ENCODE data around the gene CTNND2. TPM values are rescaled to one million over a fixed set of nuclear protein-coding genes. Genes with fewer than 3 reads are reported as not detected.

Gene CTNND2
- total and polyA plus RNA-seq, 8 donors = 9.2 to 62.8 (median 43.7) TPM

DNA sequence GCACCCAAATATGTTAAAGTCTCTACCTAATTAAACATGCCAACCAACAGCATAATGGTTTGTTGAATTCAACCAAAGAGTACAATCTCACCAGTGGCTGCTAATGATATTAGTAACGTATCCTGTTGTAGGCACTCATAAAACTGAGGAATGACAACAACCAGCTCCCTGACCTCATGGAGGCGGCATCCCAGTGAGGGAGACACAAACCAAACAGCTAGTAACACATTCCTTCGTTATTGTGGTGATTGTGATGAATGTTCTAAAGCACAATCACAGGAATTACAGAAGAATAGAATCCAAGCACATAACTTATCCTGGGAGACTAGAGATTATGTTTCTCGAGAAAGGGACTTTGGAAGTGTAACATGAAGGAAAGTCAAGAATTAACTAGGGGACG, 224.6 kb downstream of the CTNND2 start:
- intact Hi-C loops (cut with DNase I) = no loop called here
- H3K4me3 ChIP-seq = no peak overlapping the region
- no peak for ATAC-seq
- no peaks in the 10 kb centered on the region for H3K9me3 ChIP-seq
- H3K27ac ChIP-seq = no peak overlapping the region
- no peak for DNase-seq
- TF ChIP-seq, protein P1, sequence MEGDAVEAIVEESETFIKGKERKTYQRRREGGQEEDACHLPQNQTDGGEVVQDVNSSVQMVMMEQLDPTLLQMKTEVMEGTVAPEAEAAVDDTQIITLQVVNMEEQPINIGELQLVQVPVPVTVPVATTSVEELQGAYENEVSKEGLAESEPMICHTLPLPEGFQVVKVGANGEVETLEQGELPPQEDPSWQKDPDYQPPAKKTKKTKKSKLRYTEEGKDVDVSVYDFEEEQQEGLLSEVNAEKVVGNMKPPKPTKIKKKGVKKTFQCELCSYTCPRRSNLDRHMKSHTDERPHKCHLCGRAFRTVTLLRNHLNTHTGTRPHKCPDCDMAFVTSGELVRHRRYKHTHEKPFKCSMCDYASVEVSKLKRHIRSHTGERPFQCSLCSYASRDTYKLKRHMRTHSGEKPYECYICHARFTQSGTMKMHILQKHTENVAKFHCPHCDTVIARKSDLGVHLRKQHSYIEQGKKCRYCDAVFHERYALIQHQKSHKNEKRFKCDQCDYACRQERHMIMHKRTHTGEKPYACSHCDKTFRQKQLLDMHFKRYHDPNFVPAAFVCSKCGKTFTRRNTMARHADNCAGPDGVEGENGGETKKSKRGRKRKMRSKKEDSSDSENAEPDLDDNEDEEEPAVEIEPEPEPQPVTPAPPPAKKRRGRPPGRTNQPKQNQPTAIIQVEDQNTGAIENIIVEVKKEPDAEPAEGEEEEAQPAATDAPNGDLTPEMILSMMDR (IDR thresholded peaks at IDR 0.05) = no peak
- no peaks in the 10 kb centered on the region for H3K27me3 ChIP-seq
- 86 to 93% methylated on average over 5 of the region's 5 CpGs for WGBS, 2 donors
- no peaks in the 10 kb centered on the region for H3K4me1 ChIP-seq
- FAIRE-seq = no peak
- no peaks in the 10 kb centered on the region for H3K36me3 ChIP-seq

DNA sequence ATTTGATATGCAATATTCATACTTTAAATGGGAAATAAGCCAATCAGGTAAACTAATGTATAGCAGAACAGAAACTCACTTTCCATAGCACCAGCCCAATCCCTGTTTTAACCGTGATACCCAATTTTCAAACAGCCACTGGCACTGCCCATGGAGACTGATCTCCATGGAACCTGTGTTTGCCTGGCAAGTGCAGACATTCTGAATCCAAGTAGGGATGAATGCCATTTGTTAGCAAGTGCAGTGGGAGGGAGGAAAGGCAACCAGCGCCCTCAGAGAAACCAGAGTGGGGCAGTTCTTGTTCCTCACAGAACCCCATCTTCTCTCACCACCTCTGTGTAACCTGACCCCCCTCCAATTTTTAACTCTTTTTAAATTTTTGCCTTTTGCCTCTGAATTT, 229.1 kb downstream of the CTNND2 start:
- no peak for ATAC-seq
- TF ChIP-seq, protein P1 (IDR thresholded peaks at IDR 0.05) = no peak
- Histone ChIP-seq H3K9me3 (no peaks in the 10 kb centered on the region), H3K36me3 (no peaks in the 10 kb centered on the region), H3K4me3 (no peak overlapping the region), H3K27me3 (no peaks in the 10 kb centered on the region), H3K27ac (no peak overlapping the region), H3K4me1 (no peaks in the 10 kb centered on the region)
- DNase-seq = no peak
- WGBS, 2 donors = 96 to 100% methylated on average over 2 of the region's 2 CpGs
- no peak for FAIRE-seq
- intact Hi-C loops (cut with DNase I) = no loop called here

DNA sequence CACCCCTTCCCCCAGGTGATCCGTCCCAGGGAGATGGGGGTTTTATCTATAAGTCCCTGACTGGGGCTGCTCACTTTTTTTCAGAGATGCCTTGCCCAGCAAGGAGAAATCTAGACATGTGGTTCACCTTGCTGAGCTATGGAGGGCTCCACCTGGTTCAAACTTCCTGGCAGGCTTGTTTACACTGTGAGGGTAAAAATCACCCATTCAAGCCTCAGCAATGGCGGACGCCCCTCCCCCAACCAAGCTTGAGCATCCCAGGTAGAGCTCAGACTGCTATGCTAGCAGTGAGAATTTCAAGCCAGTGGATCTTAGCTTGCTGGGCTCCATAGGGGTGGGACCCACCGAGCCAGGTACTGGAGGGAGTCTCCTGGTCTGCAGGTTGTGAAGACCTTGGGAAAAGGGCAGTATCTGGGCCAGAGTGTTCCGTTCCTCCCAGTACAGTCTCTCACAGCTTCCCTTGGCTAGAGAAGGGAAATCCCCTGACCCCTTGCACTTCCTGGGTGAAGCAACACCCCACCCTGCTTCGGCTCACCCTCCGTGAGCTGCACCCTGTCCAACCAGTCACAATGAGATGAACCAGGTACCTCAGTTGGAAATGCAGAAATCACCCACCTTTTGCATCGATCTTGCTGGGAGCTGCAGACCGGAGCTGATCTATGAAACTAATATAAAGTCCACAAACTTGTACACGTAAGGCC, 231.7 kb downstream of the CTNND2 start:
- H3K4me3 ChIP-seq = no peak overlapping the region
- no peak overlapping the region for H3K27ac ChIP-seq
- no peaks in the 10 kb centered on the region for H3K4me1 ChIP-seq
- H3K36me3 ChIP-seq = no peaks in the 10 kb centered on the region
- TF ChIP-seq, protein P1 (IDR thresholded peaks at IDR 0.05) = no peak
- FAIRE-seq (no peak), DNase-seq (no peak), ATAC-seq (no peak)
- H3K27me3 ChIP-seq = no peaks in the 10 kb centered on the region
- H3K9me3 ChIP-seq = no peaks in the 10 kb centered on the region
- intact Hi-C loops (cut with DNase I) = no loop called here
- 88 to 91% methylated on average over 10 of the region's 10 CpGs for WGBS, 2 donors

DNA sequence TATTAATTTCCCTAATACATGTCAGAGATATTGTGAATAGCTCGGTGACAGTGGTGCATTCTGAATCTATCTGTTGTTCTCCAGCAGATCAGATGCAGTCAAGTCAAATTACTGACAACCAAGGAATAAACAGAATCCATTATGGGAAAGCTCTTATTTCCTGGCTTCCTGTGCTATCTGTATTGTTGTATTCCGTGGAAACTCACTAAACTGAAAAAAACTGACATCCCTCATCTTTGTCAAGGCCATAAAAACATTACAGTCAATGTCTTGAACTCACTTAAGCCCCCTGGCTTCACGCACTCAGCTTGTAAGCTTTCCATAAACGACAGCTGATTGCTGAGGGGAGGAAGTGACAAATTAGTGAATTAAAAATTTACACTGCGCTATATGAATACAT, 245.9 kb downstream of the CTNND2 start:
- WGBS, 2 donors = 64 to 73% methylated on average over 5 of the region's 5 CpGs
- no peak overlapping the region for H3K27ac ChIP-seq
- intact Hi-C loops (cut with DNase I) = no loop called here
- DNase-seq = no peak
- FAIRE-seq = no peak
- no peaks in the 10 kb centered on the region for H3K36me3 ChIP-seq
- H3K9me3 ChIP-seq = no peaks in the 10 kb centered on the region
- TF ChIP-seq, protein P1 (IDR thresholded peaks at IDR 0.05) = no peak
- no peak for ATAC-seq
- no peaks in the 10 kb centered on the region for H3K4me1 ChIP-seq
- H3K27me3 ChIP-seq = no peaks in the 10 kb centered on the region
- H3K4me3 ChIP-seq = no peak overlapping the region

DNA sequence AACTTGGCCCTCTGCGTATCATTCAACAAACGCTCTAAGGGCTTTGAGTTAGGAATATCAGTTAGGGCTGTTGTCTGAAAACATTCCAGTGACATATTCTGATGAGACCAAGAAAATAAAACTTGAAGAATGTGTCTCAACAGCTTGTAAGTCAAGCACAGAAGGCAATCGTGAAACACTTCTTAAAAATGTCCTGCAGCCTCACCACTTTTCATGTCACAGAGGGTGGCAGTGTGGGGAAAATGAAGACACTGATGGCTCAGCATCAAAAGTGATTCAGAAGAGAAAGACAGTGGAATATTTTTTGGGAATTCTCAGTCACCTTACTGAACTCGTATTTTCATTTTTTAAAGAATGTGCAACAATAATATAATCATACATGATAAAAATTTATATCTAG, 247.3 kb downstream of the CTNND2 start:
- Histone ChIP-seq H3K27ac (no peak overlapping the region), H3K27me3 (no peaks in the 10 kb centered on the region), H3K4me1 (no peaks in the 10 kb centered on the region), H3K9me3 (no peaks in the 10 kb centered on the region), H3K4me3 (no peak overlapping the region), H3K36me3 (no peaks in the 10 kb centered on the region)
- no peak for ATAC-seq
- TF ChIP-seq, protein P1 (IDR thresholded peaks at IDR 0.05) = no peak
- FAIRE-seq = no peak
- DNase-seq = no peak
- intact Hi-C loops (cut with DNase I) = no loop called here
- WGBS, 2 donors = 85 to 93% methylated on average over 4 of the region's 4 CpGs
